Activated T-cell treated with anti-CD3 and anti-CD28 coated beads, Interleukin-2, amount 50 U/mL, for 48 hours (primary cell): ENCODE measurements around the gene MYO1B.

Experiments
- DNase-seq, 2 experiments: peaks; one replicate each; pipeline ENCODE4 v3.0.0-alpha.2; 2020

Gene MYO1B

GRCh38 chr2:191327484-191327883, 82.3 kb downstream of the MYO1B start:
- DNase-seq = no peak

DNA sequence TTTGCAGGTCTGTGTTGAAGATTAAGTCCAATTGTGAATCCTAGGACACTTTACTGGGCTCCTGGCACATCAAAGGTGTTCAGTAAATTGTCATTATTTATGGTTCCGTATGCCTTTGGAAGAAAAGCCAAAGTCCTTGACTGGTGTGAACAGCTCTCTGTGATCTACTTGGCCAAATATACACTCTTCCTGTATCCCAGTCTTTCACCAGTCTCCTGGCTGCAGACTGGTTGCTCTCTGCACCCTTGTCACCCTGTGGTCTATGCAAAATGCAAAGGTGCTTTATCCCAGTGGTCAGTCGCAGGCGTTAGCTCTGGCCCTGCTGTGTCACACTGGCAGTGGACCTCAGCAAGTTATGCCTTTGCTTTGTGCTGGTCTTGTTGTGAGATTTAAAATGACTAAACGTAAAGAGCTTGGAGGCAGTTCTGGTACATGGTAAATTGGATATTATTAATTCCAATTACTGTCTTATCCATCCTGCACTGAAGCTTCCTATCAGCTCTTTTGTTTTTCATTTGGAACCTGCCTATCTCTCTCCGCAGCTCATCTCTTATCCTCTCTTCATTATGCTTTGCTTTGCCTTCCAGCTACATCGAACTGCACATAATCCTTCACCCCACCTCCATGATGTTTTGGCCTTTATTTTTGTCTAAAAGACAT, 83.1 kb downstream of the MYO1B start:
- no peak for DNase-seq

- no peak for DNase-seq
Observed at GRCh38 chr2:191329841-191330240, 84.6 kb downstream of the MYO1B start.

- DNase-seq = no peak
Observed at GRCh38 chr2:191333911-191334357, 88.7 kb downstream of the MYO1B start.

- no peak for DNase-seq
Observed at GRCh38 chr2:191335875-191336464, 90.8 kb downstream of the MYO1B start.

DNA sequence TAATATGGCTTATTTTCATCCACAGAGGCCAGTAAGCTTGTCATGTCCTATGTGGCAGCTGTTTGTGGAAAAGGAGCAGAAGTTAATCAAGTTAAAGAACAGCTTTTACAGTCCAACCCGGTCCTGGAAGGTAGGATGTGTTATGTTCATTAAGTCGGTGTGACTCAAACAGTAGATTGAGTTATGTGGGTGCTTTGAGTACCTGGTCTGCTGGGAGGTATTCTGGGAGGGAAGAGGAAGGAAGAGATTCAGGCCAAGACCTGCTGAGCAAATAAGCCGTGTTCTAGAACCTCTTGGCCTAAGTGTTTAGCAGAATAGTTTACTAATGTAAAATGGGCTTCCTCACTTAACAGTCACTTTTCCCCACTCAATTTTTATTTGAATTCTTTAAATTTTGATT, 96.2 kb downstream of the MYO1B start:
- DNase-seq = no peak

- no peak for DNase-seq
Observed at GRCh38 chr2:191343796-191344338, 98.7 kb downstream of the MYO1B start.

DNA sequence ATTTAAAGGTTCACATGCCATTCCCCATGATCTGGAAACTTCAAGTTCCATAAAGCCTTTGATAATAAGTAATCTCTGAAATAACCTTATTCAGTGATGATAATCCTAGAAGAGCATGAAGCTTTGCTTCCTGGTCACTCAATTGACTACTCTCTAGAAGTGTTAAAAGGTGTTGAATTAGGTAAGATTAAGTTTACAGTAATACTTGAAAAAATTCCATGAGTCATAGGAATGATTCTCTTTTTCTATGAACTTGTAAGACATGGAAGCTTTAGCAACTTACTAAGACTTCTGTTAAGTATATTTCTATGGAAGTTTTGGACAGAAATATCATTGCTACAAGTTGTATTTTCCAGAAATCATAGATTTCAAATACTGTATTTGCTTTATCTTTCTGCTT, 100.6 kb downstream of the MYO1B start:
- DNase-seq = no peak

- DNase-seq = no peak
Observed at GRCh38 chr2:191347154-191347553, 102.0 kb downstream of the MYO1B start.

DNA sequence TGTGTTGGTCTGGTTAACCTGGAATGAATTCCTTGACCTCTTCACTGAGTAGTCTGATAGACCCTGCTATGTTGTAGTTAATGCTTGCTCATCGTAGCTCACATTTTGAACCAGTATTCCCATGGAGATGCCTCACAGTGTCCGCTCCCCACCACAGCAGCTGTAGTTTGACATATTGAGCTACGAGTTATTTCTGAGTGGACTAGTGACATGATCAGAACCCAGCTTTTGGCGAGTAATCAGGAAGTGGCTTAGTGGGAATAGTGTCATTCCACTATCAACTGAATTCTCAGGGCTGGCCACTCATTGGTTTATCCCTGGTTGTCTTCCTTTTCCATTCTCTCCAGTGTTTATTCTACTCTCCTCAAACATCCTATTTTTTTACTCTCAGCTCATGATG, 102.7 kb downstream of the MYO1B start:
- DNase-seq = no peak

- no peak for DNase-seq
Observed at GRCh38 chr2:191349990-191350389, 104.8 kb downstream of the MYO1B start.

- DNase-seq = no peak
Observed at GRCh38 chr2:191350826-191351225, 105.6 kb downstream of the MYO1B start.

- DNase-seq = no peak
Observed at GRCh38 chr2:191351298-191351697, 106.1 kb downstream of the MYO1B start.

GRCh38 chr2:191351921-191352320, 106.7 kb downstream of the MYO1B start:
- DNase-seq = no peak

DNA sequence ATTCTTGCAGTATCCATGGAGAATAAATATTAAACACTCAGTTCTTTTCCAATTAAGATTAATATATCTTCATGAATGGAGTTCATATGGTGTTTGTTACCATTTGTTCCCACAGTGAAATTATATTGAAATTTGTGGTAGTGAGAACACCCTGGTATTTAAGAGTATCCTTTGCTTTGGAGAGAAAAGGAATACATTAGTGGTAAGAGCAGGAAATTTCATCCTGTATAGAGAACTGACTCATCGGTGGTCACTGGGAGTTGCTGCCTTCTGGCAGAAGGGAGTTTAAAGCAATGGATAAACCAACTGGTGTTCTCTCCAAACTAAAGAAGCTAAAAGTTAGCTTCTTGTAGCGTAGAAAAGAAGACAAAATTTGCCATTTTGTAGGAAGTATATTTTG, 107.3 kb downstream of the MYO1B start:
- DNase-seq = no peak

DNA sequence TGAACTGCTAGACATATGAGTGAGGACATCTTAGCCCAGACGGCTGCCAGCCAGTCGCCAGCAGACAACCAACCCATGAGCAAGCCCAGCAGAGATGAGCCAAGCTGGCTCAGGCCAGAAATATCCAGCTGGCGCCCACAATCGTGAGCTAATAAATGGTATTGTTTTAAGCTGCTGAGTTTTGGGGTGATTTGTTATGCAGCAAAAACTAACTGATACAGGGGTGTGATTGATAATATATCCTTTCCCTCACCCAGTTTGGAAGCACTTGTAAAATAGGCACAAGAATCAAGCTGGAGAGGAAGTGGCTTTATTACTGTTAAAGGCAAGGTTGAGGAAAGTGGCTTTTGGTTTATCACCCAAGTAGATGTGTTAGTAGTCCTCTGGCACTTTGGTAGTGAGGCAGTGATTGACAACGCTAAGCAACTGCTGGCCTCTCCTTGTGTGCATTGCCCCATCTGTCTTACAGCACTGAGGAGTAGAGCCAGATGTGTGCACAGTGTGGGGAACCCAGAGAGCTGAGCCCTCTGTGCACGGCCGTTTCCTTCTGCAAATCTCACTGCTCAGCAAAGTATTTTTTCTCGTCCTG, 110.1 kb downstream of the MYO1B start:
- no peak for DNase-seq

DNA sequence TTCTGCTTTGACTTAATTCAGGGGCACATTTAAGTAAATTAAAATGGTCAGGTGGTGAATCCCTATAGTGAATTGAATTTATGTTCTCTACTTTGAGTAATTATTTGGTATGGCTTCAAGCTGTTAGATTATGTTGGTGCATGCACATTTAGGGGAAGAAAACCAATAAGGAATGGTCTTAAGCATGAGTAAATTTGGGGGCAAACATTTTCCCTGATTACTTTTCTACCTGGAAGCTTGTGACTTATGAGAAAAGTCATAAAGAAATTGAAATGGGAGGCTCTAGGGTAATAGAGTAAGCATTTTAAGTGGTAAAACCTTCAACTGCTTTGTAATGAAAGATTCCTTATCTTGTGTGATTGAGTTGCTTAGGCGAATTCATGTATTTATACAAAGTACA, 112.5 kb downstream of the MYO1B start:
- DNase-seq = no peak

GRCh38 chr2:191358325-191359025, 113.3 kb downstream of the MYO1B start:
- DNase-seq = no peak

DNA sequence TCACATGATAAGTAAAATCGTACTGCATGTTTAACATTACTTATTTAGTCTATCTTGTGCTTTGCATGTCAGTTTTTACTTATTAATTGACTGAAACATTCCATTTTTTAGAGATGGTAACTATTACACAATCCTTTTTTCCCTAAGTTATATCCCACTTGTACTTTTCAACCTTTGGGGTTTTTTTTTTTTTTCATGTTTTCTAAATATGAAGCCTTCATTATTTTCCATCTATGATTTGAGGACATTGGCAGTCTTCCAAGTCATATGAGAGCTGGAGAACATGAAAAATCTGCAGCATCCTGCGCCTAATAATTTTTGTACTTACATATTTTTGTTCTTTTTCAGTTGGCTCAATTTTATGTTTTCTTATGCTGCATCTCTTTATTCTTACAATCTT, 113.9 kb downstream of the MYO1B start:
- no peak for DNase-seq

GRCh38 chr2:191360918-191361317, 115.7 kb downstream of the MYO1B start:
- DNase-seq = no peak

DNA sequence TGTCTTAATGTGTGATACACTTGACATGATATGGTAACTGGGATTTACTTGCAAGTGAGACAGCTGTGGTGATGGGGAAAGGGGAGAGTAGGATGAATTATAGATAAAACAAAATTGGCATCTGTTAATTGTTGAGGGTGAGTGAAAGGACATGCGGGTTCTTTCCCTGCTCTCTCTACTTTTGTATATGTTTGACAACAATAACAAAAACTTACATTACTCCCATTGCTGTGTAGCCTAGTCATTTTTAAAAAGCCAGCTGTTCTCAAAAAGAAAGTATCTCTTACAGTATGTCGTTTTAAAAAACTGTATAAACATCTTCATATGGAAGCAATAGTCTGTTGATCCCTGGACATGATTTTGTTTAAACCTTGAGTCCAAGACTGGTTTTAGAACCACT, 117.6 kb downstream of the MYO1B start:
- DNase-seq = no peak

- no peak for DNase-seq
Observed at GRCh38 chr2:191363267-191363666, 118.1 kb downstream of the MYO1B start.

DNA sequence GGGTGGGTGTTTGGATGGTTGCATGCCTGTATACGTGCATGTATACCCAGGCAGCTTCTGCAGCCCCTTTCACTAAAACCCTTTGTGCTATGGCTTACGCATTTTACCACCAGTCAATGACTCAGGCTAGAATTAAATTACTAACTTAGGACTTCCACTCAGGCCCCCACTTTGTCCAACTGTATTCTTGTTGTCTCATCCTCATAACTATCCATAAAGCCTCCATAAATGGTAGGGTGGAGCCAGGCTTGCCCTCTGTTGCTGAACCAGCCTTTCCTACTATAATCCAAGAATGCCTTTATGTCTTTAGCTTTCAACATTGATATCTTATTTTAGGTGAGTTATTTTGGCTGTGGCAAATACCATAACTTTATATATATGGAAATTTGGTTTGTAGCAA, 119.9 kb downstream of the MYO1B start:
- DNase-seq = no peak

GRCh38 chr2:191366199-191366598, 121.0 kb downstream of the MYO1B start:
- no peak for DNase-seq
